Endothelial cell of umbilical vein (primary cell): Measurements from ENCODE around the gene AKR7A3. TPM values are rescaled to one million over a fixed set of nuclear protein-coding genes. Genes with fewer than 3 reads are reported as not detected.

Source experiments
- BruUV-seq: library from RNA; stranded (reverse); fragments of 400-500 nt; replicated peaks from 2 replicates; lab custom pipeline; 2021; lab: Mats Ljungman, UMichigan
- CTCF ChIA-PET: fragments of 300-600, 350-600 bp; sonication (Branson Sonifier 250); formaldehyde crosslinking; loops from one replicate; lab custom pipeline; 2021; ENCODE audit warnings: antibody characterized with exemption, inconsistent platforms; lab: Charles Lee
- POLR2A ChIA-PET: fragments of 300-600, 350-600 bp; sonication (Branson Sonifier 250); formaldehyde crosslinking; loops from one replicate; lab custom pipeline; 2021; ENCODE audit warnings: antibody characterized with exemption, inconsistent platforms; lab: Charles Lee
- DNase-seq: peaks from one replicate; pipeline ENCODE4 v3.0.0-alpha.2; 2011; ENCODE audit warnings: low read depth, low spot score
- FAIRE-seq: peaks from 2 replicates; lab custom pipeline; 2011; peaks lifted over from hg19 to GRCh38; lab: Jason Lieb, UNC
- H2AFZ ChIP-seq: 2 replicates; pipeline ENCODE4 v1.6.0; 2012; ENCODE audit warnings: low read depth, low read length, control low read depth, inconsistent platforms
- H3K27ac ChIP-seq: 2 replicates; pipeline ENCODE4 v1.5.1; 2011; ENCODE audit warnings: low read depth, mild to moderate bottlenecking, control low read depth, low read length, moderate library complexity; ENCODE audit not compliant: insufficient read depth
- H3K27me3 ChIP-seq, 2 experiments: 2 replicates each; pipeline versions ENCODE4 v1.6.0 to v1.6.1; 2011; ENCODE audit warnings: low read length in 2 of 2, mixed read lengths in 1 of 2; ENCODE audit not compliant: control insufficient read depth in 2 of 2, insufficient read depth in 2 of 2
- H3K36me3 ChIP-seq, 2 experiments: 2 replicates in 1 of 2; 3 replicates in 1 of 2; pipeline ENCODE4 v1.5.1; 2011; ENCODE audit warnings: low read length in 2 of 2, mild to moderate bottlenecking in 1 of 2, moderate library complexity in 1 of 2; ENCODE audit not compliant: control insufficient read depth in 2 of 2, insufficient read depth in 2 of 2; ENCODE audit errors: extremely low read depth in 1 of 2
- H3K4me1 ChIP-seq: 3 replicates; pipeline ENCODE4 v1.5.1; 2011; ENCODE audit warnings: mild to moderate bottlenecking, low read length; ENCODE audit not compliant: control insufficient read depth, insufficient read depth; ENCODE audit errors: extremely low read depth
- H3K4me2 ChIP-seq: 2 replicates; pipeline ENCODE4 v1.6.1; 2011; ENCODE audit warnings: low read length, control low read depth, mixed read lengths; ENCODE audit not compliant: insufficient read depth
- H3K4me3 ChIP-seq, 3 experiments: fragments of 200-600 bp in 1 of 3; sonication (generic), shearing (Covaris generic) in 1 of 3; replicated peaks in 1 of 3; 2 replicates each; pipeline ENCODE4 v1.5.1; 2011 to 2016; ENCODE audit warnings: control low read depth in 3 of 3, low read length in 3 of 3, mild to moderate bottlenecking in 2 of 3, inconsistent platforms in 1 of 3, low read depth in 1 of 3, moderate library complexity in 1 of 3; ENCODE audit not compliant: insufficient read depth in 1 of 3
- H3K79me2 ChIP-seq: 2 replicates; pipeline ENCODE4 v1.6.0; 2012; ENCODE audit warnings: low read length, inconsistent platforms; ENCODE audit not compliant: control insufficient read depth, insufficient read depth
- H3K9ac ChIP-seq: replicated peaks from 2 replicates; pipeline ENCODE3; 2011; ENCODE audit warnings: low read length, control low read depth; ENCODE audit not compliant: insufficient read depth; ENCODE audit errors: extremely low read depth
- H3K9me1 ChIP-seq: replicated peaks from 3 replicates; pipeline ENCODE4 v1.6.0; 2011; ENCODE audit warnings: mild to moderate bottlenecking, low read length; ENCODE audit not compliant: control insufficient read depth, insufficient read depth; ENCODE audit errors: extremely low read depth
- H3K9me3 ChIP-seq: replicated peaks from 2 replicates; pipeline ENCODE4 v1.5.1; 2012; ENCODE audit warnings: low read length, inconsistent platforms; ENCODE audit not compliant: control insufficient read depth, insufficient read depth
- H4K20me1 ChIP-seq: replicated peaks from 2 replicates; pipeline ENCODE3; 2011; ENCODE audit warnings: mild to moderate bottlenecking, low read length; ENCODE audit not compliant: control insufficient read depth, insufficient read depth; ENCODE audit errors: extremely low read depth
- CTCF ChIP-seq, 2 donors: IDR thresholded peaks; 1 replicate in 1 of 2; 2 replicates in 1 of 2; pipeline ENCODE4 v1.5.1; 2011; ENCODE audit warnings: low read length in 2 of 2, mild to moderate bottlenecking in 2 of 2, moderate library complexity in 2 of 2, control low read depth in 1 of 2, inconsistent platforms in 1 of 2, low read depth in 1 of 2; ENCODE audit not compliant: insufficient read depth in 1 of 2; ENCODE audit errors: extremely low read depth in 1 of 2
- EZH2 ChIP-seq: IDR thresholded peaks from 2 replicates; pipeline ENCODE4 v1.6.1; 2012; ENCODE audit warnings: borderline replicate concordance, low read depth, mild to moderate bottlenecking, moderate library complexity, low read length, inconsistent platforms; ENCODE audit not compliant: severe bottlenecking
- FOS ChIP-seq: IDR thresholded peaks from 2 replicates; pipeline ENCODE4 v1.6.1; 2011; ENCODE audit warnings: mild to moderate bottlenecking, low read length, moderate library complexity, borderline replicate concordance; ENCODE audit not compliant: insufficient read depth
- GATA2 ChIP-seq: IDR thresholded peaks from 2 replicates; pipeline ENCODE4 v1.7.0; 2011; ENCODE audit warnings: low read depth, mild to moderate bottlenecking, moderate library complexity, mixed read lengths, low read length; ENCODE audit not compliant: insufficient read length, insufficient read depth
- JUN ChIP-seq: IDR thresholded peaks from 2 replicates; pipeline ENCODE4 v1.6.1; 2011; ENCODE audit warnings: borderline replicate concordance, low read depth; ENCODE audit not compliant: insufficient read length, insufficient read depth
- MAX ChIP-seq: IDR thresholded peaks from 2 replicates; pipeline ENCODE4 v1.6.1; 2011; ENCODE audit not compliant: insufficient read depth, insufficient read length
- MYC ChIP-seq: IDR thresholded peaks from one replicate; pipeline ENCODE4 v1.6.1; 2011; ENCODE audit warnings: mild to moderate bottlenecking, low read depth, low read length
- POLR2A ChIP-seq: IDR thresholded peaks from 2 replicates; pipeline ENCODE4 v1.6.1; 2012; ENCODE audit warnings: low read depth, mild to moderate bottlenecking, control low read depth, low read length
- POLR2AphosphoS5 ChIP-seq: IDR thresholded peaks from 2 replicates; pipeline ENCODE4 v1.6.1; 2012; ENCODE audit warnings: low read depth, mild to moderate bottlenecking, control low read depth, low read length, moderate library complexity; ENCODE audit not compliant: insufficient read depth
- dilution Hi-C: fragments of 300-500 bp; cut with MboI; formaldehyde crosslinking; loops from one replicate; pipeline ENCODE4 v1.15.0; 2019; ENCODE audit warnings: low sequenced_read_pairs; ENCODE audit not compliant: extremely low pct_ligation_motif_present
- intact Hi-C: fragments of 100-400 bp; cut with micrococcal nuclease; formaldehyde crosslinking; loops from one replicate; pipeline ENCODE4 v1.10.0; 2022
- polyA plus RNA-seq, 4 experiments: library from polyadenylated mRNA; depleted of rRNA in 3 of 4; stranded (reverse) in 3 of 4; unstranded in 1 of 4; fragments of >200 nt; gene quantifications; 2 replicates each; pipeline versions ENCODE4 v1.2.1 to v1.2.3, GENCODE V29; 2011 to 2012; ENCODE audit warnings: missing spikeins in 1 of 4
- total RNA-seq: library from RNA; stranded (reverse); gene quantifications from 2 replicates; pipeline ENCODE4 v1.2.3, GENCODE V29; 2021

Gene AKR7A3
- total and polyA plus RNA-seq, 2 donors (not counting 3 experiments of a cell fraction or from before 2014, with no cell fraction given): 0.49 to 0.50 TPM

- Histone ChIP-seq H3K27ac (no peak overlapping the region), H2AFZ (no peak overlapping the region), H3K9me1 (no peaks in the 10 kb centered on the region), H3K4me3 (no peak overlapping the region), H3K9me3 (no peaks in the 10 kb centered on the region), H3K79me2 (no peaks in the 10 kb centered on the region), H4K20me1 (no peaks in the 10 kb centered on the region), H3K9ac (no peak overlapping the region), H3K27me3 (no peaks in the 10 kb centered on the region), H3K36me3 (peaks cover 4 to 28% of the 10 kb centered on the region in 2 experiments), H3K4me2 (no peak overlapping the region), H3K4me1 (no peaks in the 10 kb centered on the region)
- POLR2A ChIA-PET: no interaction called here
- dilution Hi-C loops (no loop called here), intact Hi-C loops (no loop called here)
- no TSS peak for BruUV-seq
- CTCF ChIA-PET: interaction anchor here (1.1 to 1.4 kb wide), 3 partner anchors 10 to 333 kb away, joined by 3 to 4 read pairs (median 3); no protein-coding TSS in a partner anchor
- DNase-seq: no peak
- FAIRE-seq: no peak
- TF ChIP-seq CTCF (IDR thresholded peaks at IDR 0.05; ENCODE audit: extremely low read depth in 1 of 2, insufficient read depth in 1 of 2, low read depth in 1 of 2, low read length in 2 of 2) (no peak), EZH2 (no peak), FOS (no peak), MAX (no peak), MYC (no peak), POLR2A (no peak), JUN (no peak), POLR2AphosphoS5 (no peak), GATA2 (no peak)
These were observed 40.6 kb upstream of the AKR7A3 start for GRCh38 chr1:19329188-19329587.
